NOMO-1 treated with dmso at 0.1 percent for 144 hours (cell line): ENCODE results near the gene FASLG.

Experiments used
- DNase-seq: peaks from one replicate; lab custom pipeline; 2025; ENCODE audit not compliant: unreplicated experiment; lab: John Stamatoyannopoulos, UW

The FASLG gene

GRCh38 chr1:172642970-172643369, 15.9 kb upstream of the FASLG start:
- no peak for DNase-seq

DNA sequence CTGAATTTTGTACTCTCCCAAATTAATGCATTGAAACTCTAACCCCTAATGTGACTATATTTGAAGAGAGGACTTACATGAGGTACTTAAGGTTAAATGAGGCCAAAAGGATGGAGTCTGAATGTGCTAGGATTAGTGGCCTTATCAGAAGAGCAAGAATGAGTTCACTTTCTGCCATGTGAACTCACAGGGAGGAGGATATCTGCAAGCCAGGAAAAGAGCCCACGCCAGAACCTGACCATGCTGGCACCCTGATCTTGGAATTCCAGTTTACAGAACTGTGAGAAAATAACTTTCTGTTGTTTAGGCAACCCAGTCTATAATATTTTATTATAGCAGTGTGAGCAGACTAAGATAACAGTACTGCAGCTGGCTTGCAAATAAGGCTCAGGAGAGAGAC, 12.2 kb upstream of the FASLG start:
- DNase-seq: no peak

GRCh38 chr1:172647110-172647564, 11.8 kb upstream of the FASLG start:
- DNase-seq: no peak

GRCh38 chr1:172647987-172648386, 10.9 kb upstream of the FASLG start:
- DNase-seq: no peak

- DNase-seq: no peak
Observed at GRCh38 chr1:172650474-172651193, 8.3 kb upstream of the FASLG start.

DNA sequence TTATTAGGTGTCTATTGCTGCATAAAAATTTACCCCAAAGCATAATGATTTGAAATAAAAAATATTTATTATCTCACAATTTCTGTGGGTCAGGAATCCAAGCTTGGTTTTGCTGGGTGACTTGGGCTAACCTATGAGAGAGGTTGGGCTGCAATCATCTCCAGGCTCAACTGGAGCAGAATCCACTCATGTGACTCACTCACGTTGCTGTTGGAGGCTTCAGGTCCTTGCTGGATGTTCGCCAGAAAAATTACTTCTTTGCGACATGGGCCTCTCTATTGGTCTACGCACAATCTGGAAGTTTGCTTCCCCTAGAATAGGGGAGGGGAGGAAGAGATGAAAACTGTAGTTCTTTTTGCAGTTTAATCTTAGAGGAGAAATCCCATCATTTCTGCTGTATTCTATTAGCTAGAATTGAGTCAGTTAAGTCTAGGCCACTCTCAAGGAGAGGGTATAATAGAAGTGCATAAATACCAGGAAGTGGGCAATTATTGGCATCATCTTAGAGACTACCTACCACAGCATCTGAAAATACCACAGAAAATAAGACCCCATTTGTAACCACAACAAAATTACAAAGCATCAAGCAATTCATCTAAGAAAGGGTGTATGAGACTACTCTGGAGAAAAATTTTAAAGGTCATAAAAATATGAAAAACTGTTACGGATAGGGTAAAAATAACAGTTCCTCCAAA, 5.7 kb upstream of the FASLG start:
- DNase-seq: no peak

GRCh38 chr1:172654535-172654934, 4.4 kb upstream of the FASLG start:
- DNase-seq: no peak

DNA sequence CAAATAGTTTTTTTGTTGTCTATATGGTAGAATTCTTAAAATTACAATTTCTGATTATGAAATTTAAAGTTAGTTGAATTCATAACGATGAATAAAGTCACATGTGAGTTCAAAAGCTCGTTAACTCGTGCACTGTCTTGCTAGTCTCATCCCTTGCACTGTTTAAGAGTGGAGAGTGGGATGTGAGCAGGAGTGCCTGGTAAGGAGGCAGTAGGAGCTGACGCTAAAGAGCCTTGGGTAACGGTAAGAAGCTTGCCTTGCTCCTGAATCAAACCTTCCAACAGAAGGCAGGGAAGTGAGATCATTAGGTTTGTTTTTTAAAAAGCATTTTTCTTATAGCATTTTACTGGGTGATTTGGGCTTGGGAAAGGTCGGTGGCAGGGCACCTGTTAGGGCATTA, 2.3 kb upstream of the FASLG start:
- no peak for DNase-seq

DNA sequence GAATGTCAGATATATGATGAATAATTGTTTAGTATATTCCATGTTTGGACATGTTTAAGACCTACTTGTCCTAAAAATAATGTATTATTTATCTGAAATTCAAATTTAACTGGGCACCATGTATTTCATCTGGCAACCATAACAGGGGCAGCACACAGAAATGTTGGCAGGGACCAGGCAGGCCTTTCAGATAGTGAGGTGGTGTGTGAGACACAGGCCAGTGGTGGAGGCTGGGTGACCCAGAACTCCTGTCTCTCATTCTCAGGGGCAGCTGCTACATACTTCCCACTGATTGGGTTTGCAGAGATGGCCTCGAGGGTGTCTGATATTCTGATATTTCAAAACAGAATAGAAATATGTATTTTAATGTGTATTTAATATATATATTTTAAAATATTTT, 1.3 kb upstream of the FASLG start:
- DNase-seq: no peak

GRCh38 chr1:172661107-172661506, 2.2 kb downstream of the FASLG start:
- DNase-seq: peak; percentile 13

GRCh38 chr1:172662464-172663109, 3.7 kb downstream of the FASLG start:
- DNase-seq: peak; percentile 89

DNA sequence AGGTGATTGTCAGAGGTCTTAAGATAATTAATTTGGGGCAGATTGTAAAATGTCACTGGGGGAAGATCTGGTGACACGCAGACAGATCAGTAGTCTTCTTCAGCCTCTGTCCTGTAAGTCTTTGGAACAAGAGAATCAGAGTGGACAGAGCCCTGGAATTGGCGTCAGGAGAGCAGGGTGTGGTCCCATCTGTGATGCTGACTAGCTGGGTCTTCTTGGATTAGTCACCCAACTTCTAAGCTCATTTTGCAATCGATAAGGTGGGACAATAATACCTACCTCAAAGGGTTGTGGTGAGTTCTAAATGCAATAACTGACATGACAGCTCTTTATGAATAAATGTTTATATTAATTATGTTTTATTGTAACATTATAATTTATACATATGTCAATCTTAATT, 4.8 kb downstream of the FASLG start:
- no peak for DNase-seq

DNA sequence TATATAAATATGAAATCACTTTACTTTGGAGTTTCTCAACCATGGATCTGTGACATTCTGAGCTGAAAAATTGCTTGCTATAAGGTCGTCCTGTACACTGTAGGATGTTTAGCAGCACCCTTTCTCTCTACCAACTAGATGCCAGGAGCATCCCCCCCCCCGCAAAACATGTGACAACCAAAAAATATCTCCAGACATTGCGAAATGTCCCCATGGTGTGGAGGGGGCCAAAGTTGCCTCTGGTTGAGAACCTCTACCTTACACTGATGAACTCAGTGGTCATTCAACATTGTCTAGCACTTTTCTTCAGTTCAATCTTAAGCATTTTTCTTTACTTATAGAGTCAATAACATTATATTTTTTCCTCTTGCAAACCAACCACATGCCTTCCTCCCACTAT, 9.2 kb downstream of the FASLG start:
- no peak for DNase-seq

GRCh38 chr1:172669011-172669410, 10.1 kb downstream of the FASLG start:
- no peak for DNase-seq

DNA sequence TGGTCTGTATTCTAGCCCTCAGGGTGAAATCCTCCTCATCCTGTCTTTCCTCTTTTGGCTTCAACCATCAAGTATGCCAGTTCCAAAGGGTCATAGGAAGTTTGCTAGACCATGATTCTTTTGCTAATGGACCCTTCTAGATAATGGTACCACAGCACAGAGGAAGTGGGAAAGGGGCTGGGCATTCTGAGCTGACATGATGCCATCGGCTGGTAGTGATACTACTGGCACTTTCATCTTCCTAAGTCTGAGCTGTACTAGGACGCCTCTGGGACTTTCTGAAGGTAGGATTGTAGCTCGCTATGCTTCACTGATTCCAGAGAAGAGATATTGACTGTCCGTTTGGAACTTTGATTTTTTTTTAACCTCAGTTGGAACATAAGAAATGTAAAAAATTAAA, 11.4 kb downstream of the FASLG start:
- DNase-seq: no peak

DNA sequence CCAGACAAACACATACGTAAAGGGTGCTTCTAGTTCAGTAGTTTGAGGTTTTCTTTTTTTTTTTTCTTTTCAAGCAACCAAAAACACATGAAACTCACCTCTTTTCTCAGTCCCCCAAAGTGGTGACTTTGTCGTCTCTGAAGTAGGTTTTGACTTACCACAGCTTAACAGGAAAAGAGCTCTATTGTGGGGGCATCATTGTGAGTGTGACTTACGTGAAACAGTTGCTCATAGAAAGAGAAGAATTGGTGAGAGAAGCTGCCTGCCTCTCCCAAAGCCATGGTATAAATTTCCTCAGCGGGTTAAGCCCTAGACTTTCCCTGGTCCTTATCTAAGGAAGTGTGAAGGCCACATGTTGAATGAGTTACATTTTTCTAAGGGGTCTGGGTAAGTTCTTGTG, 11.9 kb downstream of the FASLG start:
- no peak for DNase-seq

- DNase-seq: no peak
Observed at GRCh38 chr1:172671591-172671990, 12.7 kb downstream of the FASLG start.

- no peak for DNase-seq
Observed at GRCh38 chr1:172672720-172673119, 13.8 kb downstream of the FASLG start.

DNA sequence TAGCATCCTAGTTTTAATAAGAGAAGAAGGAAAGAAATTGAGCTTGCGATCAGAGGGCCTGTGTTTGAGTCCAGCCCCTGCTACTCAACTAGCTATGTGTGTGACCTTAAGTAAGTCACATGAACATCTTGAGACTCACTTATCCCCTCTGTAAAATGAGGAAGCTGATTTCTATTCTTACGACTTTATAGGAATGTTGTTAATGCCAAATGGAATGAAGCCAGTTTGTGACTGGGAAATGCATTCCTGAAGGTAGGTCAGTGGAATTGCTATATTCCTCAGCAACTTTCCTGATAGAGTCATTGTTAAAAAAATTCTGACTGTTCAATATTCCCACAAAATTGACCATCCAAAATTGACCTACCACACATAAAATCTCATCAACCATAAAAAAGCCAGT, 14.9 kb downstream of the FASLG start:
- no peak for DNase-seq

GRCh38 chr1:172674831-172675613, 16.1 kb downstream of the FASLG start:
- DNase-seq: no peak

DNA sequence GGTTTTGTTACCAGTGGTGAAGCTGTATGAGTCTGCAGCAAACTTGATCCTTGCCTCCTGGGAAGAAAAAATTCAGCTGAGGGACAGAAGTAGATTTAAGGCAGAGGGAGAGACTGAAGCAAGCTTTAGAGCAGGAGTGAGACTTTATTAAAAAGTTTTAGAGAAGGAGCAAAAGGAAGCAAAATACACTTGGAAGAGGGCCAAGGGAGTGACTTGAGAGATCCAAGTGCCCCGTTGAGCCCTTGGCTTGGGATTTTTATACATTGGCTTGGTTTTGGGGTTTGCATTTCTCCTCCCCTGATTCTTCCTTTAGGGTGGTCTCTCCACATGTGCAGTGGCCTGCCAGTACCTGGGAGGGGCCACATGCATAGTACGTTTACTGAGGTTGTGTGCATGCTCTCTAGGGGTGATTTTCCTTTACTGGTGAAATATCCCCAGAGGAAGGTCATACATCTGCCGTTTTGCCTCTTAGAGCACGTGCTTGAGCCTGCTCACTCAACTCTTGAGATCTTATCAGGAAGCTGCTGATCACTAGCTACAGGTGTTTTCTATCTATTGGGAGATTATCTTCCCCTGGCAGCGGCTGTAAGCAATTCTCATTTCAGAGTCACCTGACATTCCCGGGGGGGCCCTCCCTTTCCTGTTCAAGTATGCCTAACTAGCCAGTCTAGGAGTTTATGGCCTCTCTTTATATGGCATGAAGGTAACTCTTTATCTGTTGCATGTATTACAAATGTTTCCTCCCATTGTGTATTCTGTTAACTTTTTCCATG, 20.3 kb downstream of the FASLG start:
- DNase-seq: no peak
